ENCODE results near the gene PCGF1. TPM values are rescaled to one million over a fixed set of nuclear protein-coding genes. Genes with fewer than 3 reads are reported as not detected.

The PCGF1 gene
- total RNA-seq, 1 experiment from 2014 or later: 28.1 TPM

DNA sequence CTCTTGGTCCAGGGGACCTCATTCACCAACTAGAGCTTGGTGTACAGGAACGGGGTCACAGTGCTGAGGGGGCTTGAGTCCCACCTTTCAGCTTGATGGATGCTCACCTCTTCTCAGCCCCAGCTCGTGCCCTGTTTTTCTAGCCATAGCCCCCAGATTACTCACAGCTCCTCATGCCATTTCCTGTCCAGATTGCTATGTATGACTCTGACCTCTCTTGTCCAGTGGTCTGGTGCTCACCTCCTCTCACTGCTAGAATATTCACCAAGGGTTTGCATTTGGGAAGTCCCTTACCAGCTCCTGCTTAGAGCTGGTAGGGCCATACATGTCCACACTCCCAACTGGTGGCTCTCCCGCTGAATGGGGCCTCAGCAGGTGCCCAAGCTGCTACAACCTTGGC, 13.9 kb downstream of the PCGF1 start:
- Histone ChIP-seq H3K27ac (ENCODE audit: insufficient read length, low read depth, low read length) (no peak overlapping the region), H3K4me2 (ENCODE audit: insufficient read depth, insufficient read length, low read length) (no peak overlapping the region), H3K18ac (ENCODE audit: insufficient read length, low read depth, low read length) (no peak overlapping the region), H3K4me1 (ENCODE audit: insufficient read depth, low read length) (no peaks in the 10 kb centered on the region), H4K8ac (replicated peaks; ENCODE audit: insufficient read length, low read depth, low read length) (no peak overlapping the region), H2AFZ (ENCODE audit: low read length) (no peak overlapping the region), H3K9ac (ENCODE audit: extremely low read depth, insufficient read length, low read length) (no peak overlapping the region), H3K79me1 (ENCODE audit: insufficient read depth, low read depth, low read length, poor library complexity, severe bottlenecking) (no peaks in the 10 kb centered on the region), H3K23me2 (ENCODE audit: insufficient read length, low read depth, low read length, poor library complexity, severe bottlenecking) (peaks cover 11% of the 10 kb centered on the region), H3K14ac (ENCODE audit: insufficient read depth, low read length) (no peak overlapping the region), H2BK20ac (ENCODE audit: low read depth, low read length, poor library complexity, severe bottlenecking) (no peak overlapping the region), H2BK15ac (ENCODE audit: low read depth, low read length) (no peak overlapping the region), H4K5ac (ENCODE audit: insufficient read length, low read depth, low read length) (no peak overlapping the region), H4K20me1 (ENCODE audit: control insufficient read depth, insufficient read depth, insufficient read length) (no peaks in the 10 kb centered on the region), H2BK120ac (ENCODE audit: low read depth, low read length, poor library complexity, severe bottlenecking) (no peak overlapping the region), H3K4ac (ENCODE audit: low read depth, low read length) (no peak overlapping the region), H2BK5ac (ENCODE audit: insufficient read length, low read length) (no peak overlapping the region), H4K91ac (ENCODE audit: insufficient read length, low read depth, low read length) (no peak overlapping the region), H3K9me3 (ENCODE audit: control insufficient read depth, low read depth, low read length) (no peaks in the 10 kb centered on the region), H3K27me3 (ENCODE audit: insufficient read depth, low read length) (peaks cover 29% of the 10 kb centered on the region), H2BK12ac (ENCODE audit: insufficient read length, low read depth, low read length) (no peak overlapping the region), H3T11ph (ENCODE audit: low read length) (no peak overlapping the region), H3K79me2 (ENCODE audit: insufficient read depth, low read length) (no peaks in the 10 kb centered on the region), H3K56ac (ENCODE audit: insufficient read length, low read depth, low read length) (no peak overlapping the region), H3K23ac (ENCODE audit: insufficient read length, low read depth, low read length) (no peak overlapping the region), H2AK5ac (ENCODE audit: insufficient read length, low read length) (no peak overlapping the region)
- Mint-ChIP-seq H3K36me3 (ENCODE audit: insufficient read depth in 1 of 3, low read depth in 3 of 3) (peaks cover 30 to 44% (median 43%) of the 10 kb centered on the region in 3 experiments), H3K9me3 (peaks cover 0 to 2% of the 10 kb centered on the region in 2 experiments; a peak in 1 of 5 replicates), H3K27me3 (ENCODE audit: low read depth) (peaks cover 42% of the 10 kb centered on the region), H3K27ac (no peak overlapping the region), H3K4me3 (no peak overlapping the region; a peak in 1 of 5 replicates), H3K4me1 (peaks cover 7 to 12% of the 10 kb centered on the region in 2 experiments)
- no CpG with 5 or more reads among the region's 3 CpGs for WGBS (ENCODE audit: extremely low coverage, insufficient read length, low lambda C conversion rate)
- TF ChIP-seq, protein P1, sequence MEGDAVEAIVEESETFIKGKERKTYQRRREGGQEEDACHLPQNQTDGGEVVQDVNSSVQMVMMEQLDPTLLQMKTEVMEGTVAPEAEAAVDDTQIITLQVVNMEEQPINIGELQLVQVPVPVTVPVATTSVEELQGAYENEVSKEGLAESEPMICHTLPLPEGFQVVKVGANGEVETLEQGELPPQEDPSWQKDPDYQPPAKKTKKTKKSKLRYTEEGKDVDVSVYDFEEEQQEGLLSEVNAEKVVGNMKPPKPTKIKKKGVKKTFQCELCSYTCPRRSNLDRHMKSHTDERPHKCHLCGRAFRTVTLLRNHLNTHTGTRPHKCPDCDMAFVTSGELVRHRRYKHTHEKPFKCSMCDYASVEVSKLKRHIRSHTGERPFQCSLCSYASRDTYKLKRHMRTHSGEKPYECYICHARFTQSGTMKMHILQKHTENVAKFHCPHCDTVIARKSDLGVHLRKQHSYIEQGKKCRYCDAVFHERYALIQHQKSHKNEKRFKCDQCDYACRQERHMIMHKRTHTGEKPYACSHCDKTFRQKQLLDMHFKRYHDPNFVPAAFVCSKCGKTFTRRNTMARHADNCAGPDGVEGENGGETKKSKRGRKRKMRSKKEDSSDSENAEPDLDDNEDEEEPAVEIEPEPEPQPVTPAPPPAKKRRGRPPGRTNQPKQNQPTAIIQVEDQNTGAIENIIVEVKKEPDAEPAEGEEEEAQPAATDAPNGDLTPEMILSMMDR (conservative IDR thresholded peaks at IDR 0.05): no peak
- no peak for DNase-seq

All from H9 (cell line).